Astrocyte (in vitro differentiated cells and primary cell): ENCODE results near the gene GPX1. TPM values are rescaled to one million over a fixed set of nuclear protein-coding genes. Genes with fewer than 3 reads are reported as not detected.
A peak's percentile ranks its signal among the peaks of the same experiment; 100 is the strongest.

Experiments
- DNase-seq: peaks from one replicate; pipeline ENCODE4 v3.0.0-alpha.2; 2010; ENCODE audit warnings: low read depth
- FAIRE-seq: peaks from 2 replicates; lab custom pipeline; 2011; peaks lifted over from hg19 to GRCh38; lab: Jason Lieb, UNC
- H2AFZ ChIP-seq: 2 replicates; pipeline ENCODE4 v1.6.0; 2012; ENCODE audit warnings: low read depth, low read length, inconsistent platforms
- H3K27ac ChIP-seq: 2 replicates; pipeline ENCODE4 v1.5.1; 2011; ENCODE audit warnings: low read depth, low read length, inconsistent platforms
- H3K27me3 ChIP-seq: 2 replicates; pipeline ENCODE4 v1.6.0; 2011; ENCODE audit warnings: low read length, inconsistent platforms; ENCODE audit not compliant: insufficient read depth
- H3K36me3 ChIP-seq: 2 replicates; pipeline ENCODE4 v1.5.1; 2011; ENCODE audit warnings: low read length, inconsistent platforms; ENCODE audit not compliant: insufficient read depth
- H3K4me1 ChIP-seq: 2 replicates; pipeline ENCODE4 v1.5.1; 2011; ENCODE audit warnings: low read length, inconsistent platforms; ENCODE audit not compliant: insufficient read depth
- H3K4me2 ChIP-seq: 2 replicates; pipeline ENCODE4 v1.6.0; 2012; ENCODE audit warnings: low read length, inconsistent platforms
- H3K4me3 ChIP-seq: 2 replicates; pipeline ENCODE4 v1.5.1; 2011; ENCODE audit warnings: low read depth, mild to moderate bottlenecking, low read length, inconsistent platforms; ENCODE audit not compliant: insufficient read depth
- H3K79me2 ChIP-seq: 2 replicates; pipeline ENCODE4 v1.6.0; 2012; ENCODE audit warnings: mild to moderate bottlenecking, low read length, inconsistent platforms; ENCODE audit not compliant: insufficient read depth
- H3K9ac ChIP-seq: 2 replicates; pipeline ENCODE4 v1.6.0; 2012; ENCODE audit warnings: mild to moderate bottlenecking, low read length, inconsistent platforms
- H3K9me3 ChIP-seq: 2 replicates; pipeline ENCODE4 v1.5.1; 2012; ENCODE audit warnings: low read depth, mild to moderate bottlenecking, low read length, inconsistent platforms; ENCODE audit not compliant: insufficient read depth
- H4K20me1 ChIP-seq: 2 replicates; pipeline ENCODE4 v1.6.0; 2012; ENCODE audit warnings: low read length, inconsistent platforms; ENCODE audit not compliant: insufficient read depth
- H3K27ac Mint-ChIP-seq: one replicate; pipeline ENCODE4 v1.8.0; 2021; ENCODE audit warnings: mild to moderate bottlenecking, mixed read lengths; ENCODE audit not compliant: unreplicated experiment
- H3K27me3 Mint-ChIP-seq: one replicate; pipeline ENCODE4 v1.8.0; 2021; ENCODE audit warnings: low read depth, mixed read lengths; ENCODE audit not compliant: unreplicated experiment
- H3K36me3 Mint-ChIP-seq: one replicate; pipeline ENCODE4 v1.8.0; 2021; ENCODE audit warnings: low read depth, mixed read lengths; ENCODE audit not compliant: unreplicated experiment
- H3K4me1 Mint-ChIP-seq: one replicate; pipeline ENCODE4 v1.8.0; 2021; ENCODE audit warnings: low read depth, mixed read lengths; ENCODE audit not compliant: unreplicated experiment
- H3K4me3 Mint-ChIP-seq: one replicate; pipeline ENCODE4 v1.8.0; 2021; ENCODE audit warnings: mild to moderate bottlenecking, moderate library complexity, mixed read lengths; ENCODE audit not compliant: unreplicated experiment
- H3K9me3 Mint-ChIP-seq: one replicate; pipeline ENCODE4 v1.8.0; 2021; ENCODE audit warnings: mild to moderate bottlenecking, mixed read lengths; ENCODE audit not compliant: unreplicated experiment
- EZH2 ChIP-seq: IDR thresholded peaks from 2 replicates; pipeline ENCODE4 v1.6.1; 2012; ENCODE audit warnings: mild to moderate bottlenecking, low read length, inconsistent platforms; ENCODE audit not compliant: insufficient read depth
- total RNA-seq: library from RNA; stranded (reverse); gene quantifications from 2 replicates; pipeline ENCODE4 v1.2.1, GENCODE V29; 2021
- TF ChIP-seq, protein P1 (sequence below): IDR thresholded peaks from 2 replicates; pipeline ENCODE4 v1.5.1; 2011; ENCODE audit warnings: low read depth, mild to moderate bottlenecking, inconsistent platforms, low read length, moderate library complexity; ENCODE audit not compliant: insufficient read depth

GPX1 gene
- total RNA-seq, 1 donor from 2014 or later, result 268 TPM

DNA sequence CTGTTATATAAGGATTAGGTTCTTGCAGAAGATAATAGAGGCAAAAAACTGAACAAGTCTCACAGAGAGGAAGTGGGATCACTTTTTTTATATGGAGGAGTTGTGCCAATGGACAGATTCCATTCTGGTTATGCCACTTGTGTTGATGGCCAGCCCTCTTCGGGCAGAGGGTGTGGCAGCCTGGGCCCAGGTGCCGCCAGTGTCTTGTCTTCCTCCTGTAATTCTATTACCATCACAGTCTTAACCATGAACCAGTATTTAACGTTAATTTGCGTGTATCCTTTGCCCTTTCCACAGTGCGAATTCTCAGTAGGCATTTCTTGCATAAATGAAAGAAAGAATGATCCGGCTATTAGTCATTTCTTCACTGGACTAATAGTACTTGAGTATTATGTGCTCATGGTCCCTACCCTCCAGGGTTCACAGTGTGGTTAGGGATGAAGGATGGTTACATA, 11.3 kb downstream of the GPX1 start:
- peak overlapping the region; percentile 62 for H3K27ac Mint-ChIP-seq
- H3K4me1 Mint-ChIP-seq, result peaks cover 8% of the 10 kb centered on the region
- H2AFZ ChIP-seq, result no peak overlapping the region
- no peak overlapping the region for H3K4me3 ChIP-seq
- peak overlapping the region; percentile 4 for H3K27ac ChIP-seq
- no peak for FAIRE-seq
- no peaks in the 10 kb centered on the region for H3K9me3 Mint-ChIP-seq
- no peak overlapping the region for H3K4me3 Mint-ChIP-seq
- peak overlapping the region; percentile 57 for H3K4me2 ChIP-seq
- H3K36me3 Mint-ChIP-seq, result no peaks in the 10 kb centered on the region
- no peaks in the 10 kb centered on the region for H3K9me3 ChIP-seq
- no peak overlapping the region for H3K9ac ChIP-seq
- no peaks in the 10 kb centered on the region for H3K79me2 ChIP-seq
- DNase-seq, result peak; percentile 80
- no peaks in the 10 kb centered on the region for H3K27me3 Mint-ChIP-seq
- H4K20me1 ChIP-seq, result no peaks in the 10 kb centered on the region
- H3K36me3 ChIP-seq, result no peaks in the 10 kb centered on the region
- H3K4me1 ChIP-seq, result peaks cover 16% of the 10 kb centered on the region
- no peaks in the 10 kb centered on the region for H3K27me3 ChIP-seq
- TF ChIP-seq, protein P1, sequence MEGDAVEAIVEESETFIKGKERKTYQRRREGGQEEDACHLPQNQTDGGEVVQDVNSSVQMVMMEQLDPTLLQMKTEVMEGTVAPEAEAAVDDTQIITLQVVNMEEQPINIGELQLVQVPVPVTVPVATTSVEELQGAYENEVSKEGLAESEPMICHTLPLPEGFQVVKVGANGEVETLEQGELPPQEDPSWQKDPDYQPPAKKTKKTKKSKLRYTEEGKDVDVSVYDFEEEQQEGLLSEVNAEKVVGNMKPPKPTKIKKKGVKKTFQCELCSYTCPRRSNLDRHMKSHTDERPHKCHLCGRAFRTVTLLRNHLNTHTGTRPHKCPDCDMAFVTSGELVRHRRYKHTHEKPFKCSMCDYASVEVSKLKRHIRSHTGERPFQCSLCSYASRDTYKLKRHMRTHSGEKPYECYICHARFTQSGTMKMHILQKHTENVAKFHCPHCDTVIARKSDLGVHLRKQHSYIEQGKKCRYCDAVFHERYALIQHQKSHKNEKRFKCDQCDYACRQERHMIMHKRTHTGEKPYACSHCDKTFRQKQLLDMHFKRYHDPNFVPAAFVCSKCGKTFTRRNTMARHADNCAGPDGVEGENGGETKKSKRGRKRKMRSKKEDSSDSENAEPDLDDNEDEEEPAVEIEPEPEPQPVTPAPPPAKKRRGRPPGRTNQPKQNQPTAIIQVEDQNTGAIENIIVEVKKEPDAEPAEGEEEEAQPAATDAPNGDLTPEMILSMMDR, result no peak

DNA sequence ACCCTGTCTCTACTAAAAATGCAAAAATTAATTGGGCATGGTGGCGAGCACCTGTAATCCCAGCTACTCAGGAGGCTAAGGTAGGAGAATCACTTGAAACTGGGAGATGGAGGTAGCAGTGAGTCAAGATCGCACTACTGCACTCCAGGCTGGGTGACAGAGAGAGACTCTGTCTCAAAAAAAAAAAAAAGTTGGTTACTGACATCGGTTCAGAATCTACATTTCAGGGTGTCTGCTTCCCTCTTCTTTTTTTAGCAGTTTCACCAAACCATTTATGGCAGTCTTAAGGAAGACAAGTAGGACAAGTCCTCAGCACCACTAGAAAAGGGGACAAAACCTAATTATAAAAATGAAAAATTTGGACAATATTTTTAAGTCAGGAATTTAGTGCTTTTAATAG, 15.0 kb downstream of the GPX1 start:
- FAIRE-seq (no peak), DNase-seq (no peak)
- Mint-ChIP-seq H3K4me1 (peaks cover 7% of the 10 kb centered on the region), H3K9me3 (peaks cover 2% of the 10 kb centered on the region), H3K27ac (no peak overlapping the region), H3K4me3 (no peak overlapping the region), H3K36me3 (peaks cover 2% of the 10 kb centered on the region), H3K27me3 (no peaks in the 10 kb centered on the region)
- Histone ChIP-seq H3K4me3 (no peak overlapping the region), H4K20me1 (peaks cover under 1% of the 10 kb centered on the region), H3K9me3 (no peaks in the 10 kb centered on the region), H3K4me2 (no peak overlapping the region), H3K27ac (no peak overlapping the region), H3K9ac (no peak overlapping the region), H3K4me1 (peaks cover 26% of the 10 kb centered on the region), H2AFZ (no peak overlapping the region), H3K36me3 (no peaks in the 10 kb centered on the region), H3K27me3 (no peaks in the 10 kb centered on the region), H3K79me2 (peaks cover 28% of the 10 kb centered on the region)
- no peak for TF ChIP-seq EZH2
- TF ChIP-seq, protein P1, result no peak

DNA sequence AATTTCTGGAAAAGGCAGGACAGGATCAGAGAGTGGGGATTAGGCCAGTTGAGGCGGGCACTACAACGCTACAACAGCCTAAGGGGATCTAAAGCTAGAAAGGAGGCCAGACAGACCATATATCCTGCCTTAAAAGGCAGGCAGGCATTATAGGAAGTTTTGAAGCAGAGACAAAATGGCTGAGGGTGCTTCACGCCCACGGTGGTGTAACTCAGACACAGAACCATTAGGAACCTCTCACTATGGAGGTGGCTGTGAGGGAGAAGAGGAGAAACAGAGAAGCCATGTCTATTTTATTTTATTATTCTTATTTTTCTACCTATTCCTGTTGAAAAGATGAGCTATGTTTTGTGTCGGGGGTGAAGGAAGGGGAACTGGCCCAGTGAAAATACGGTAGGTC, 16.2 kb downstream of the GPX1 start:
- H3K9me3 Mint-ChIP-seq, result peaks cover 2% of the 10 kb centered on the region
- Histone ChIP-seq H3K79me2 (peaks cover 40% of the 10 kb centered on the region), H4K20me1 (peaks cover 4% of the 10 kb centered on the region), H3K4me1 (peaks cover 26% of the 10 kb centered on the region), H3K9ac (no peak overlapping the region), H3K36me3 (no peaks in the 10 kb centered on the region), H3K27me3 (no peaks in the 10 kb centered on the region), H3K9me3 (no peaks in the 10 kb centered on the region), H3K27ac (no peak overlapping the region), H3K4me2 (no peak overlapping the region), H2AFZ (no peak overlapping the region), H3K4me3 (no peak overlapping the region)
- H3K4me1 Mint-ChIP-seq, result peaks cover 7% of the 10 kb centered on the region
- no peak for DNase-seq
- H3K4me3 Mint-ChIP-seq, result no peak overlapping the region
- no peak for TF ChIP-seq EZH2
- TF ChIP-seq, protein P1, result no peak
- peaks cover 2% of the 10 kb centered on the region for H3K36me3 Mint-ChIP-seq
- H3K27ac Mint-ChIP-seq, result peak overlapping the region; percentile 4
- no peak for FAIRE-seq
- H3K27me3 Mint-ChIP-seq, result no peaks in the 10 kb centered on the region
